Neuronal stem cell (in vitro differentiated cells): ENCODE measurements around the gene EID2B.

Experiments
- DNase-seq: peaks from one replicate; pipeline ENCODE4 v3.0.0-alpha.2; 2013; ENCODE audit warnings: low spot score
- H2AFZ ChIP-seq: one replicate; pipeline ENCODE4 v1.6.1; 2013; ENCODE audit warnings: mild to moderate bottlenecking, low read length, inconsistent platforms
- H2AK5ac ChIP-seq: 2 replicates; pipeline ENCODE4 v1.6.1; 2013; ENCODE audit warnings: low read depth, mild to moderate bottlenecking, inconsistent platforms, low read length, moderate library complexity, mixed read lengths
- H2BK120ac ChIP-seq: 2 replicates; pipeline ENCODE4 v1.6.1; 2013; ENCODE audit warnings: low read depth, mild to moderate bottlenecking, inconsistent platforms, low read length, moderate library complexity, mixed read lengths
- H2BK12ac ChIP-seq: one replicate; pipeline ENCODE4 v1.6.1; 2013; ENCODE audit warnings: low read length, inconsistent platforms
- H2BK15ac ChIP-seq: 2 replicates; pipeline ENCODE4 v1.6.1; 2013; ENCODE audit warnings: mild to moderate bottlenecking, low read length, inconsistent platforms, mixed read lengths
- H2BK5ac ChIP-seq: one replicate; pipeline ENCODE4 v1.6.1; 2013; ENCODE audit warnings: inconsistent platforms, mild to moderate bottlenecking, low read length, moderate library complexity
- H3K14ac ChIP-seq: one replicate; pipeline ENCODE4 v1.6.1; 2013; ENCODE audit warnings: low read length, inconsistent platforms
- H3K18ac ChIP-seq: 2 replicates; pipeline ENCODE4 v1.6.1; 2013; ENCODE audit warnings: low read length, inconsistent platforms
- H3K23ac ChIP-seq: 2 replicates; pipeline ENCODE4 v1.6.1; 2013; ENCODE audit warnings: low read depth, mild to moderate bottlenecking, mixed read lengths, low read length, inconsistent platforms; ENCODE audit not compliant: poor library complexity
- H3K27ac ChIP-seq: replicated peaks from 3 replicates; pipeline ENCODE4 v1.5.1; 2013; ENCODE audit warnings: low read length, inconsistent platforms
- H3K27me3 ChIP-seq, 3 experiments: 2 replicates each; pipeline ENCODE4 v1.6.1; 2013; ENCODE audit warnings: low read length in 3 of 3, mild to moderate bottlenecking in 2 of 3, inconsistent platforms in 1 of 3, low read depth in 1 of 3, mixed read lengths in 1 of 3, moderate library complexity in 1 of 3; ENCODE audit not compliant: control insufficient read depth in 3 of 3, insufficient read depth in 3 of 3
- H3K36me3 ChIP-seq, 2 donors: replicated peaks in 1 of 2; 2 replicates each; pipeline ENCODE4 v1.6.1; 2013; ENCODE audit warnings: low read length in 2 of 2; ENCODE audit not compliant: control insufficient read depth in 2 of 2, insufficient read depth in 2 of 2
- H3K4ac ChIP-seq: 2 replicates; pipeline ENCODE4 v1.6.1; 2013; ENCODE audit warnings: inconsistent platforms, mild to moderate bottlenecking, low read length, moderate library complexity
- H3K4me1 ChIP-seq, 2 donors: 1 replicate in 1 of 2; 2 replicates in 1 of 2; pipeline ENCODE4 v1.6.1; 2013; ENCODE audit warnings: low read length in 2 of 2, low read depth in 1 of 2; ENCODE audit not compliant: control insufficient read depth in 2 of 2, insufficient read depth in 1 of 2
- H3K4me2 ChIP-seq: one replicate; pipeline ENCODE4 v1.6.1; 2013; ENCODE audit warnings: mild to moderate bottlenecking, low read length, inconsistent platforms; ENCODE audit not compliant: insufficient read depth, poor library complexity, severe bottlenecking
- H3K4me3 ChIP-seq, 2 donors: 2 replicates each; pipeline ENCODE4 v1.5.1; 2013; ENCODE audit warnings: low read length in 2 of 2, mild to moderate bottlenecking in 2 of 2, inconsistent platforms in 1 of 2, moderate library complexity in 1 of 2
- H3K79me1 ChIP-seq: one replicate; pipeline ENCODE4 v1.6.1; 2013; ENCODE audit warnings: low read depth, mild to moderate bottlenecking, inconsistent platforms, low read length, moderate library complexity
- H3K9ac ChIP-seq: one replicate; pipeline ENCODE4 v1.6.1; 2013; ENCODE audit warnings: mild to moderate bottlenecking, low read depth, low read length, inconsistent platforms; ENCODE audit not compliant: poor library complexity
- H3K9me3 ChIP-seq, 2 donors: replicated peaks in 1 of 2; 2 replicates each; pipeline versions ENCODE3 to v1.6.1; 2013; ENCODE audit warnings: low read length in 2 of 2, mild to moderate bottlenecking in 2 of 2, inconsistent platforms in 1 of 2, low read depth in 1 of 2, mixed read lengths in 1 of 2, moderate library complexity in 1 of 2; ENCODE audit not compliant: control insufficient read depth in 2 of 2, insufficient read depth in 1 of 2
- H4K8ac ChIP-seq: one replicate; pipeline ENCODE4 v1.6.1; 2013; ENCODE audit warnings: low read depth, mild to moderate bottlenecking, inconsistent platforms, low read length, moderate library complexity
- H4K91ac ChIP-seq: one replicate; pipeline ENCODE4 v1.6.1; 2013; ENCODE audit warnings: low read length, low read depth, mild to moderate bottlenecking, inconsistent platforms; ENCODE audit not compliant: poor library complexity
- WGBS, 2 donors: extraction: QIAGEN DNeasy Blood & Tissue Kit; methylation state at CpG; one replicate each; pipeline ENCODE4 v1.1.7; 2013; ENCODE audit warnings: missing lambda C conversion rate in 2 of 2, mixed read lengths in 1 of 2; ENCODE audit not compliant: insufficient read length in 2 of 2, insufficient replicate concordance in 1 of 2; ENCODE audit errors: extremely low coverage in 2 of 2; 5-methylcytosine and 5-hydroxymethylcytosine counted together

Gene EID2B

GRCh38 chr19:39499932-39500331, 32.7 kb downstream of the EID2B start:
- no peak overlapping the region for H3K14ac ChIP-seq
- H2BK12ac ChIP-seq: no peak overlapping the region
- H3K79me1 ChIP-seq: no peaks in the 10 kb centered on the region
- H3K4me2 ChIP-seq: no peak overlapping the region
- H3K4me1 ChIP-seq: peaks cover 7 to 9% of the 10 kb centered on the region in 2 donors
- H2AK5ac ChIP-seq: no peak overlapping the region
- H2AFZ ChIP-seq: no peak overlapping the region
- WGBS, 2 donors: no CpG with 5 or more reads among the region's 8 CpGs
- H4K8ac ChIP-seq: no peak overlapping the region
- no peak overlapping the region for H2BK15ac ChIP-seq
- H3K36me3 ChIP-seq: no peaks in the 10 kb centered on the region
- no peak overlapping the region for H4K91ac ChIP-seq
- no peak for DNase-seq
- peaks cover 11 to 57% (median 40%) of the 10 kb centered on the region in 3 experiments for H3K27me3 ChIP-seq
- no peak overlapping the region for H3K18ac ChIP-seq
- H3K23ac ChIP-seq: no peak overlapping the region
- no peak overlapping the region for H2BK5ac ChIP-seq
- H3K9me3 ChIP-seq: peaks cover 0 to 4% of the 10 kb centered on the region in 2 donors
- H2BK120ac ChIP-seq: no peak overlapping the region
- H3K27ac ChIP-seq: no peak overlapping the region
- H3K9ac ChIP-seq: no peak overlapping the region
- no peak overlapping the region for H3K4me3 ChIP-seq
- no peak overlapping the region for H3K4ac ChIP-seq

- DNase-seq: no peak
- no peak within 1 kb of the TSS for H3K27ac ChIP-seq
These were observed 33.6 kb downstream of the EID2B start, which contains the start of gene DLL3 for GRCh38 chr19:39498798-39499642. TSS of gene DLL3 (plus strand) at chr19:39498947. CDS start at chr19:39498975, 28 bp downstream.

GRCh38 chr19:39497996-39498797, 34.5 kb downstream of the EID2B start:
- H4K91ac ChIP-seq: no peak overlapping the region
- peak overlapping the region; percentile 43 to 70 for H3K4me3 ChIP-seq
- peak overlapping the region; percentile 5 for H2BK15ac ChIP-seq
- WGBS, 2 donors: no CpG with 5 or more reads among the region's 40 CpGs
- no peak overlapping the region for H2BK5ac ChIP-seq
- peak overlapping the region; percentile 76 for H3K18ac ChIP-seq
- peaks cover 7 to 9% of the 10 kb centered on the region in 2 donors for H3K4me1 ChIP-seq
- peak overlapping the region; percentile 85 for H2AFZ ChIP-seq
- no peak overlapping the region for H3K27ac ChIP-seq
- peak overlapping the region; percentile 86 for H3K4me2 ChIP-seq
- DNase-seq: peak; percentile 60
- peak overlapping the region; percentile 10 for H2BK120ac ChIP-seq
- peaks cover 0 to 4% of the 10 kb centered on the region in 2 donors for H3K9me3 ChIP-seq
- no peaks in the 10 kb centered on the region for H3K36me3 ChIP-seq
- H3K23ac ChIP-seq: peak overlapping the region; percentile 66
- no peak overlapping the region for H4K8ac ChIP-seq
- H2AK5ac ChIP-seq: no peak overlapping the region
- H3K4ac ChIP-seq: no peak overlapping the region
- H2BK12ac ChIP-seq: no peak overlapping the region
- H3K27me3 ChIP-seq: peaks cover 11 to 39% (median 26%) of the 10 kb centered on the region in 3 experiments
- no peaks in the 10 kb centered on the region for H3K79me1 ChIP-seq
- H3K14ac ChIP-seq: no peak overlapping the region
- H3K9ac ChIP-seq: peak overlapping the region; percentile 50

More at GRCh38 chr19:39498798-39499642, 33.6 kb downstream of the EID2B start, which contains the start of gene DLL3:
- Histone ChIP-seq H3K4me1 (peaks cover 7 to 9% of the 10 kb centered on the region in 2 donors), H3K14ac (no peak within 1 kb of the TSS), H3K4me2 (peak within 1 kb of the TSS; percentile 86), H3K9ac (peak within 1 kb of the TSS; percentile 53), H4K91ac (no peak within 1 kb of the TSS), H3K27me3 (peaks cover 11 to 48% (median 32%) of the 10 kb centered on the region in 3 experiments), H2BK5ac (no peak within 1 kb of the TSS), H3K79me1 (no peaks in the 10 kb centered on the region), H2AFZ (peak within 1 kb of the TSS; percentile 85), H2BK120ac (peak within 1 kb of the TSS; percentile 10), H3K36me3 (no peaks in the 10 kb centered on the region), H2BK15ac (peak within 1 kb of the TSS; percentile 19), H3K4ac (no peak within 1 kb of the TSS), H3K4me3 (peak within 1 kb of the TSS; percentile 43 to 72), H3K9me3 (peaks cover 0 to 4% of the 10 kb centered on the region in 2 donors), H3K18ac (peak within 1 kb of the TSS; percentile 76), H2AK5ac (no peak within 1 kb of the TSS), H4K8ac (no peak within 1 kb of the TSS), H2BK12ac (peak within 1 kb of the TSS; percentile 4), H3K23ac (peak within 1 kb of the TSS; percentile 66)
- WGBS, 2 donors: no CpG with 5 or more reads among the region's 60 CpGs

GRCh38 chr19:39497701-39497995, 35.0 kb downstream of the EID2B start:
- Histone ChIP-seq H3K36me3 (no peaks in the 10 kb centered on the region), H3K4me2 (peak overlapping the region; percentile 86), H4K91ac (no peak overlapping the region), H3K23ac (no peak overlapping the region), H3K4me3 (peak overlapping the region in 1 of 2 donors; percentile 43), H3K9me3 (peaks cover 0 to 3% of the 10 kb centered on the region in 2 donors), H3K14ac (no peak overlapping the region), H3K79me1 (no peaks in the 10 kb centered on the region), H4K8ac (no peak overlapping the region), H3K4ac (no peak overlapping the region), H2AFZ (peak overlapping the region; percentile 85), H3K18ac (no peak overlapping the region), H3K4me1 (peaks cover 7 to 9% of the 10 kb centered on the region in 2 donors), H2AK5ac (no peak overlapping the region), H3K27me3 (peaks cover 11 to 36% (median 26%) of the 10 kb centered on the region in 3 experiments), H2BK12ac (no peak overlapping the region), H3K27ac (no peak overlapping the region), H2BK120ac (no peak overlapping the region), H2BK15ac (no peak overlapping the region), H3K9ac (no peak overlapping the region), H2BK5ac (no peak overlapping the region)
- WGBS, 2 donors: no CpG with 5 or more reads among the region's 7 CpGs
- DNase-seq: no peak
